A673 (cell line): ENCODE results near the gene SLC8A3.

ENCODE experiments used
- EZH2 ChIP-seq: fragments of 200-600 bp; sonication (generic); IDR thresholded peaks from 2 replicates; pipeline ENCODE4 v1.6.1; 2017; ENCODE audit warnings: borderline replicate concordance, low read depth, mild to moderate bottlenecking, mixed read lengths, antibody characterized with exemption, low read length; ENCODE audit not compliant: poor library complexity, severe bottlenecking
- TF ChIP-seq, protein P1 (sequence below): fragments of 300-800, 200-600 bp; sonication (generic); conservative IDR thresholded peaks from 2 replicates; pipeline ENCODE4 v1.5.1; 2017; ENCODE audit warnings: low read depth, mild to moderate bottlenecking, antibody characterized with exemption, low read length, moderate library complexity, mixed read lengths

DNA sequence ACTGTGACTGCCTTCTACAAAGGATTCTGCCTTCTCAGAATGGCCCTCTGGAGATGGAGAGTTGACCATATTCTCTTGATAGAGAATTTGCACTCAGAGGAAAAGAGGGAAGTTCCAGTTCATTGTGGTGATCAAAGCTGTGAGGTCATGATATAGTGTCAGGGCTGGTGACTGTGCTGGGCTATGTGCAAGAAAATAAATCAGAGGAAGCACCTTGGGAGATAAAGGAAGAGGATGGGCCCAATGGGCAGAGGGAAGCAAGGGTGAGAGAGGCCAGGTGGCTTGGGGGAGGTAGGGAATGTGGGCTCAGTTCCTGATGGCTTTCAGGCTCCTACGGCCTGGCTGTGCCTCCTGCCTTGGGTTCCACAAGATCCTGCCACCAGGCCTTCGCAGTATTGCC lies 145.8 kb downstream of the SLC8A3 start:
- TF ChIP-seq, protein P1, sequence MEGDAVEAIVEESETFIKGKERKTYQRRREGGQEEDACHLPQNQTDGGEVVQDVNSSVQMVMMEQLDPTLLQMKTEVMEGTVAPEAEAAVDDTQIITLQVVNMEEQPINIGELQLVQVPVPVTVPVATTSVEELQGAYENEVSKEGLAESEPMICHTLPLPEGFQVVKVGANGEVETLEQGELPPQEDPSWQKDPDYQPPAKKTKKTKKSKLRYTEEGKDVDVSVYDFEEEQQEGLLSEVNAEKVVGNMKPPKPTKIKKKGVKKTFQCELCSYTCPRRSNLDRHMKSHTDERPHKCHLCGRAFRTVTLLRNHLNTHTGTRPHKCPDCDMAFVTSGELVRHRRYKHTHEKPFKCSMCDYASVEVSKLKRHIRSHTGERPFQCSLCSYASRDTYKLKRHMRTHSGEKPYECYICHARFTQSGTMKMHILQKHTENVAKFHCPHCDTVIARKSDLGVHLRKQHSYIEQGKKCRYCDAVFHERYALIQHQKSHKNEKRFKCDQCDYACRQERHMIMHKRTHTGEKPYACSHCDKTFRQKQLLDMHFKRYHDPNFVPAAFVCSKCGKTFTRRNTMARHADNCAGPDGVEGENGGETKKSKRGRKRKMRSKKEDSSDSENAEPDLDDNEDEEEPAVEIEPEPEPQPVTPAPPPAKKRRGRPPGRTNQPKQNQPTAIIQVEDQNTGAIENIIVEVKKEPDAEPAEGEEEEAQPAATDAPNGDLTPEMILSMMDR, result no peak
- no peak for TF ChIP-seq EZH2
